HFFc6 (cell line): ENCODE data around the gene ENPP1. TPM values are rescaled to one million over a fixed set of nuclear protein-coding genes. Genes with fewer than 3 reads are reported as not detected.

Experiments
- DNase-seq: peaks from one replicate; pipeline ENCODE4 v3.0.0-alpha.2; 2018
- H3K27ac Mint-ChIP-seq: 2 replicates; pipeline ENCODE4 v1.8.0; 2020; ENCODE audit warnings: mild to moderate bottlenecking, mixed read lengths
- H3K27me3 Mint-ChIP-seq: 2 replicates; pipeline ENCODE4 v1.8.0; 2021; ENCODE audit warnings: mild to moderate bottlenecking, moderate library complexity, mixed read lengths; ENCODE audit not compliant: insufficient read depth
- H3K36me3 Mint-ChIP-seq: 2 replicates; pipeline ENCODE4 v1.8.0; 2021; ENCODE audit warnings: low read depth, mixed read lengths
- H3K4me1 Mint-ChIP-seq: 2 replicates; pipeline ENCODE4 v1.8.0; 2020; ENCODE audit warnings: low read depth, mixed read lengths
- H3K4me3 Mint-ChIP-seq: 2 replicates; pipeline ENCODE4 v1.8.0; 2020; ENCODE audit warnings: mild to moderate bottlenecking, moderate library complexity, mixed read lengths
- H3K9me3 Mint-ChIP-seq: 2 replicates; pipeline ENCODE4 v1.8.0; 2020; ENCODE audit warnings: mild to moderate bottlenecking, mixed read lengths
- CTCF ChIP-seq: fragments of 200-600 bp; sonication (generic); IDR thresholded peaks from 2 replicates; pipeline ENCODE4 v1.5.0; 2021; ENCODE audit warnings: antibody characterized with exemption, mild to moderate bottlenecking
- total RNA-seq, 6 experiments: library from RNA; stranded (reverse); fragmentation: NEBNext Ultra II Directional; extraction: Animal tissue kit (Norgen Biotek cat#: 25700); gene quantifications; 2 replicates in 1 of 6; 3 replicates in 5 of 6; pipeline ENCODE4 v1.2.3, GENCODE V29; 2021

The ENPP1 gene
- total RNA-seq, 6 experiments from 2014 or later: 30.1 to 39.5 (median 36.3) TPM

DNA sequence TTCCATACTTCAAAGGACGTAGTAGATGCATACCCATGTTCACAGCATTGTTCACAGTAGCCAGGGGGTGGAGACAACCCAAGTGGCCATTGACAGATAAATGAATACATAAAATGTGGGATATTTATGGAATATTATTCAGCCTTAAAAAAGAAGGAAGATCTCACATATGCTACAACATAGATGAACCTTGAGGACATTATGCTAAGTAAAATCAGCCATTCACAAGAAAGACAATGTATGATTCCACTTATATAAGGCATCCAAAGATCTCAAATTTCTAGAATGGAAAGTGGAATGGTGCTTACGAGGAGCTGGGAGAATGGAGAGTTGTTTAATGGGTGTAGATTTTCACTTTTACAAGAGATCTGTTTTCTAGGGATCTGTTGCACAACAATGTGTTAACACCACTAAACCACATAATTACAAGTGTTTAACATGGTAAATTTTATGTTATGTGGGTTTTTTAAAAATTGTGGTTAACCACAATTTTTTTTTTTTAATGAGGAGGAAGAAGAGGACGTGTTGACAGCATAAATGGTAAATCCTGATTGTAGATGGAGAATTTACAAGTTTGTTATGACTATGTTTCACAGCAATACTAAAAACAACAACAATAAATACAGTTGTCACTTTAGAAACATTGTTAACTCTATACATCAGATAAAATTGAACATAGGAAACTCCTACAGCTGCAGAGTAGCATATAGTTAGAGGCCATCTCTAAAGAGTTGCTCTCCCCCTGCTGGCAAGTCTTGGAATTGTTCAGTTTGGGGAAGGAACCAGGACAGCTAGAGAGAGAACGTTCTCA, 101.8 kb downstream of the ENPP1 start:
- Mint-ChIP-seq H3K27ac (no peak overlapping the region), H3K27me3 (no peaks in the 10 kb centered on the region), H3K4me1 (peaks cover 32% of the 10 kb centered on the region), H3K4me3 (no peak overlapping the region), H3K36me3 (no peaks in the 10 kb centered on the region), H3K9me3 (no peaks in the 10 kb centered on the region)
- peak; percentile 96 for TF ChIP-seq CTCF
- peak; percentile 71 for DNase-seq

- H3K27ac Mint-ChIP-seq: no peak overlapping the region
- no peaks in the 10 kb centered on the region for H3K27me3 Mint-ChIP-seq
- no peak for DNase-seq
- H3K9me3 Mint-ChIP-seq: no peaks in the 10 kb centered on the region
- peaks cover 38% of the 10 kb centered on the region for H3K4me1 Mint-ChIP-seq
- TF ChIP-seq CTCF: peak; percentile 64
- H3K4me3 Mint-ChIP-seq: no peak overlapping the region
- no peaks in the 10 kb centered on the region for H3K36me3 Mint-ChIP-seq
Observed at GRCh38 chr6:131910219-131910589, 102.4 kb downstream of the ENPP1 start.

- TF ChIP-seq CTCF: no peak
Observed at GRCh38 chr6:131910956-131911355, 103.1 kb downstream of the ENPP1 start.

DNA sequence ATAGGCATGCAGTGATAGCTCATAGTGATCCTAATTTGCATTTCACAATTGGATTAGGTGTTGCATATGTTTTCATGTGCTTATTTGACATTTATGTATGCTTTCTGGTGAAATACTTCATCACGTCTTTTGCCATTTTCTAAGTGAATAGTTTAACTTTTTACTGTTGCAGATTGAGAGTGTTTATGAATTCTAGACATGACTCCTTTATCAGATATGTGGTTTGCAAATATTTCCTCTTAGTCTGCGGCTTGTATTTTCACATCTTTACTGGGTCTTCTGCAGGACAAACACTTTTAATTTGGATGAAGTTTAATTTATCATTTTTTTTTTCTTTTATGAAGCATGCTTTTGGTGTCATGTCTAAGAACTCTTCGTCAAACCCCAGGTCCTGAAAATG, 104.1 kb downstream of the ENPP1 start:
- H3K9me3 Mint-ChIP-seq: no peaks in the 10 kb centered on the region
- no peaks in the 10 kb centered on the region for H3K27me3 Mint-ChIP-seq
- peaks cover 56% of the 10 kb centered on the region for H3K4me1 Mint-ChIP-seq
- no peak for TF ChIP-seq CTCF
- H3K36me3 Mint-ChIP-seq: no peaks in the 10 kb centered on the region
- no peak overlapping the region for H3K4me3 Mint-ChIP-seq
- no peak overlapping the region for H3K27ac Mint-ChIP-seq
- DNase-seq: peak; percentile 13

More at GRCh38 chr6:131910956-131911355, 103.1 kb downstream of the ENPP1 start:
- Mint-ChIP-seq H3K36me3 (no peaks in the 10 kb centered on the region), H3K27ac (no peak overlapping the region), H3K9me3 (no peaks in the 10 kb centered on the region), H3K4me1 (peaks cover 46% of the 10 kb centered on the region), H3K4me3 (no peak overlapping the region), H3K27me3 (no peaks in the 10 kb centered on the region)
- DNase-seq: no peak

DNA sequence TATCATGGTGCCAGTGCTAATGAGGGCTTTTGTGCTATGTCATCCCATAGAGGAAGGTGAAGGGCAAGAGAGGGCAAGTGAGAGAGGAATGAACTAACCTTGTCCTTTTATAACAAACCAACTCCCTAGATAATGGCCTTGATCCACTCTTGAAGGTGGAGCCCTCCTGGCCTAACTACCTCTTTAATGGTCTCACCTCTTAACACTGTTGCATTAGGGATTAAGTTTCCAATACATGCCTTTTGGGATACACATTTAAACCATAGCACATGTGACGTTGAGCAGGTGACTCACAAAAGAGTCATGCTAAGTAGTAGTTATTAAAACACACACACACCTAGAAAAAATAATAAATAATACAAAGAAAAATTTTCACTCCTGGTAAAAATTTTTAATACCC, 106.4 kb downstream of the ENPP1 start:
- Mint-ChIP-seq H3K4me3 (no peak overlapping the region), H3K36me3 (no peaks in the 10 kb centered on the region), H3K27ac (no peak overlapping the region; the same call in 1 of the 2 replicates), H3K4me1 (peaks cover 62% of the 10 kb centered on the region), H3K9me3 (no peaks in the 10 kb centered on the region), H3K27me3 (peaks cover 4% of the 10 kb centered on the region; the same call in 1 of the 2 replicates)
- TF ChIP-seq CTCF: no peak
- DNase-seq: peak; percentile 39
